ENCODE measurements around the gene TLN1.

The TLN1 gene, protein sequence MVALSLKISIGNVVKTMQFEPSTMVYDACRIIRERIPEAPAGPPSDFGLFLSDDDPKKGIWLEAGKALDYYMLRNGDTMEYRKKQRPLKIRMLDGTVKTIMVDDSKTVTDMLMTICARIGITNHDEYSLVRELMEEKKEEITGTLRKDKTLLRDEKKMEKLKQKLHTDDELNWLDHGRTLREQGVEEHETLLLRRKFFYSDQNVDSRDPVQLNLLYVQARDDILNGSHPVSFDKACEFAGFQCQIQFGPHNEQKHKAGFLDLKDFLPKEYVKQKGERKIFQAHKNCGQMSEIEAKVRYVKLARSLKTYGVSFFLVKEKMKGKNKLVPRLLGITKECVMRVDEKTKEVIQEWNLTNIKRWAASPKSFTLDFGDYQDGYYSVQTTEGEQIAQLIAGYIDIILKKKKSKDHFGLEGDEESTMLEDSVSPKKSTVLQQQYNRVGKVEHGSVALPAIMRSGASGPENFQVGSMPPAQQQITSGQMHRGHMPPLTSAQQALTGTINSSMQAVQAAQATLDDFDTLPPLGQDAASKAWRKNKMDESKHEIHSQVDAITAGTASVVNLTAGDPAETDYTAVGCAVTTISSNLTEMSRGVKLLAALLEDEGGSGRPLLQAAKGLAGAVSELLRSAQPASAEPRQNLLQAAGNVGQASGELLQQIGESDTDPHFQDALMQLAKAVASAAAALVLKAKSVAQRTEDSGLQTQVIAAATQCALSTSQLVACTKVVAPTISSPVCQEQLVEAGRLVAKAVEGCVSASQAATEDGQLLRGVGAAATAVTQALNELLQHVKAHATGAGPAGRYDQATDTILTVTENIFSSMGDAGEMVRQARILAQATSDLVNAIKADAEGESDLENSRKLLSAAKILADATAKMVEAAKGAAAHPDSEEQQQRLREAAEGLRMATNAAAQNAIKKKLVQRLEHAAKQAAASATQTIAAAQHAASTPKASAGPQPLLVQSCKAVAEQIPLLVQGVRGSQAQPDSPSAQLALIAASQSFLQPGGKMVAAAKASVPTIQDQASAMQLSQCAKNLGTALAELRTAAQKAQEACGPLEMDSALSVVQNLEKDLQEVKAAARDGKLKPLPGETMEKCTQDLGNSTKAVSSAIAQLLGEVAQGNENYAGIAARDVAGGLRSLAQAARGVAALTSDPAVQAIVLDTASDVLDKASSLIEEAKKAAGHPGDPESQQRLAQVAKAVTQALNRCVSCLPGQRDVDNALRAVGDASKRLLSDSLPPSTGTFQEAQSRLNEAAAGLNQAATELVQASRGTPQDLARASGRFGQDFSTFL (N-terminal part only)

DNA sequence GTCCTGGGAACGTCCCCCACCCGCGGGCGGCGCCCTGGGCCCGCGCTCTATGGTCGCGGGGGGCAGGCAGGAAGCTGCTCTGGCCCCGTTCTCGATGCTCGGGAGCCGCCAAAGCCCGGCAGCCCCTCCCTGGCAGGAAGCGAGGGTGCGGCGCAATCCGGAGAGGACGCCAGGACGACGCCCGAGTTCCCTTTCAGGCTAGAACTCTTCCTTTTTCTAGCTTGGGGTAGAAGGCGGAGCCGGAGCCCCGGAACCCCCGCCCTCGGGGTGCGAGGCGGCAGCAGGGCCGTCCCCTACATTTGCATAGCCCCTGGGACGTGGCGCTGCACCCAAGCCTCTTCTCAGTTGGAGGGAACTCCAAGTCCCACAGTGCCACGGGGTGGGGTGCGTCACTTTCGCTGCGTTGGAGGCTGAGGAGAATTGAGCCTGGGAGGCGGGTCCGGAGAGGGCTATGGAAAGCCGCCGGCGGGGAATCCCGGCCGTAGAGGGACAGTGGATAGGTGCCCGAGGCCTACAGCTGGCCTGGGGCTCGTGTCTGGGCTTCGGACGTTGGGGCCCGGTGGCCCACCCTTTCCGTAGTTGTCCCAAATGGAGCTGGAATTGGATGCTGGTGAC is at the start of gene TLN1, which contains the start of gene CREB3:
Gene TLN1, minus strand, starts transcription at position 11 of the 615 bp plus-strand sequence. CDS start 6,501 bp downstream, outside the sequence.
Gene CREB3, plus strand, starts transcription at position 482 of the 615 bp plus-strand sequence. Its CDS starts 107 bp downstream, at position 589.
- DNase-seq = peak; percentile 99

DNA sequence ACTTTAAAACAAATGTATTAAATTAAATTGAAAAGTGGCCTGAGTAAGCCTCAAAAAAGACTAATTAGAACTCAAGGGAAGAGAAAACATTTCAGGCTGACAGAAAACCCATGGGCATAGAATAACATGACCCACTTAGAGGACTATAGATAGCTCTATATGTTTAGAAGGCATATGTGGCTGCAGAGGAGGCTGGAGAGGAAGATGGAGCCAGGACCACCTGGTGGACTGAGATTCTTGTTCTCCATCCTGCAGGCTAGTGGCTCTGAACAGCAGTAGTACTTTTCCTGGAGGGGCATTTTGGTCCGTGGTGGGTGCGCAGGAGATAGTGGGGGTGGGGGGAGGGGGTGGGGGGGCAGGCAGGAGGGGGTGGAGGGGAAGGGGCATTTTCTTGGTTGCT is 49.1 kb upstream of the TLN1 start:
- no peak for DNase-seq

DNA sequence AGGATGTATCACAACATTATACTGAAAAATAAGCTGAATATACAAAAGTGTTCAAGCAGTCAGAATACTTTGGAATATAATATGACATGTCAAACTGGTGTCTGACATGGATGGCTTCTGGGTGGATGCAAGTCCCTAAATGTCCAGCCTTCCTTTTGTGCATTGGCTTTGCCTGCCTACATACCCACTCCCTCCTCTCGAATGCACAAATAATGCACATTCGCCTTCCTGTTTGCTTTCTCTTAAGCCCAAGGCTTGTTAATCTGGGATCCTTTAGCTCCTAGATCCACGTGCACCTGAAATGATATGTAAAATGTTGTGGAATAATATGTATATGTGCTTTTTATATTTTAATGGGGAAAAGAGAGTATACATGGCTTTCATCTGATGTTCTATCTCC is 46.5 kb upstream of the TLN1 start:
- no peak for DNase-seq

DNA sequence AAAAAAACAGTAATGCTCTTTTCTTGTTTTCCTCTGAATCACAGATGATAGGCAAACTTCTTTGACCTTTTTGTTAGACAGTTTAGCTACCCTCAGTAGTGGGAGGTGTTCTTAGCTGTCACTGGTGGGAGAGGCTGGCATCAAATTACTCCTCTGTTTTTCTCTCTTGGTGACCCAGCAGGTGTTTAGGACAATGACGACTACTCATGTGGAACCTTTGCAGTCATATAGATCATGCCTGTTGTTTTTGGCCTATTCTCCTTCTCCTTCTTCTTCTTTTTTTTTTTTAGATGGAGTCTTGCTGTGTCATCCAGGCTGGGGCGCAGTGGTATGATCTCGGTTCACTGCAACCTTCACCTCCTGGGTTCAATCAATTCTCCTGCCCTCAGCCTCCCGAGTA is 44.0 kb upstream of the TLN1 start:
- no peak for DNase-seq

DNA sequence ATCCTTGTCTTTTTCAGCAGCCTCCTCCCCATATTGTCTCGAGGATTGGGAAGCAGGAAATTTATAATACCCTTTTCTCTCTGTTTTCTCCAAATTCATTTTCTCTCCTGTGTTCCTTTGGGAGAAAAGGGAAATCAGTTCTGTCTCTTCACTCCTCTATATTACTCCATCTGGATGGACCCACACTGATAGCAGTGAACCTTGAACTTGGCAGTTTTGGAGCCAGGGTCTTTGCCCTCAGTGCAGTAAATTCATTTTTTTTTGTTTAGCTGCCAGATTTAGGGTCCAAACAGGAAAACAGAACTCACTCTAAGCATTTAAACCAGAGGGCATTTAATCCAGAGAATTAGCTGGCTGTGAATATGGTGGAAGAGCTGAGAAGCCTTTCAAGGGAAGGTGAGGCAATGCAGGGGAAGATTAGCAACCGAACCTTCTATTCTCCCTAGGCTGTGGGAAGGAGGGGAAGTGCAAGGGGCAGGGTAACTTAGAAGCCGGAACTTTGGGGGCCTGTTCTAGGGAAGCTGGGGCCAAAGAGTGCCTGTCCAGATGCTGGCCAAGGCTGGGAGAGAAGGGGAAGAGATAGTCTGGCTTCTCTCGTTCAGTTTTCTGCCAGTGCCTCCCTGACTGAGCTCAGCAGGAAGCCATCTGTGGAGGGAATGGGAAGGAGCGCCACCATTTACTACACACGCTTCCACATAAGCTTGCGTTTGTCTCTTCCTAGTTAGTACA is 43.1 kb upstream of the TLN1 start:
- no peak for DNase-seq

DNA sequence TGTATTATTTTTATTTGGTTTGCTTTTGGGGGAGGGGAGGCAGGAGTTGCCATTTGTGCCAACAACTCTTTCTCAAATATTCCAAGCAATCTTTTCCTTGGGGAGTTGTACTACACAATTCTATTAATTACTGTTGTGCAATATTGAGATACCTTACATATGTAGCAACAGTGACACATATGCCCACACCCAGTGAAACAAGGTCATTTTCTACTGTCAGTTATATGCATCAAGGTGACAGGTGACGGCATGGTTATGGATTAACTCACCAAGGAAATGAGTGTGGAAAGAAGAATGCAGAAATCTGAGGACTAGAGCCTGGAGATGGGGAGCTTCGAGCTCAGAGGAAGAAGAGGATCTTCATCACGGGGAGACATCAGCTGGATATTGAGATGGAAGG is 39.9 kb upstream of the TLN1 start:
- DNase-seq = no peak

DNA sequence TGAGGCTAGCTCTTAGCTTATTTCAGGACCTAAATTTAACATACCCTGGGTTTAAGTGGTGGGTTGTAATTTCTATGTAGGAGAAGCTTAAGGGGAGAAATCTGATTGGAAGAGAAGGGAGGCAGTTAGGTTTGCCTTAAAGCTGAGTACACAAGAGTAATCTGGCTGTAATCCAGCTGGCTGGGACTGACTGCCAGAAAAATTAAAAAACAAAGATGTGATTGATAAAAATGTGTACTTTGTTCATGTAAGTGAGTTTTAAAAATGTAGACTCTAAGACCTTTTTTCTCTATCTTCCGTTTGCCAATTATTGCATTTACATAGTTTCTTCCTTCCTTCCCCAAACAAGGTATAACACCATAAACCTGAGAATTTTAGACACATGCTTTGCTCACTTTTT is 39.5 kb upstream of the TLN1 start:
- no peak for DNase-seq

DNA sequence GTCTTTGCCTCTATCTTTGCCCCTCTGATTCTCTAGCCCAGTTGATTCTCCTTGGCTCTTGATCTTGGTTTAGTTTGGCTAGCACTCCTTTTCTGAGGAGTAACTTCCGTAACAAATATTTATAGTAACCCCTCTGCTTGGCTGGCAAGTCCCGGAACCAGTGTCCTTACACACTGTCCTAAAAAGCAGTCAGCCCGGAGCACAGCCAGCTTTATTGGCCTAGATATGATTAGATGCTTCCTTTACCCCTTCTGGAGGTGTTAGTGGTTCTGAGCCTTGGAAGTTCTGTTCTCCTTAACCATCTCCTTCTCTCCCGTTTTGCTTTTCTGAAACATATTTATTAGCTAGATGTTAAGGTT is 39.1 kb upstream of the TLN1 start:
- no peak for DNase-seq

DNA sequence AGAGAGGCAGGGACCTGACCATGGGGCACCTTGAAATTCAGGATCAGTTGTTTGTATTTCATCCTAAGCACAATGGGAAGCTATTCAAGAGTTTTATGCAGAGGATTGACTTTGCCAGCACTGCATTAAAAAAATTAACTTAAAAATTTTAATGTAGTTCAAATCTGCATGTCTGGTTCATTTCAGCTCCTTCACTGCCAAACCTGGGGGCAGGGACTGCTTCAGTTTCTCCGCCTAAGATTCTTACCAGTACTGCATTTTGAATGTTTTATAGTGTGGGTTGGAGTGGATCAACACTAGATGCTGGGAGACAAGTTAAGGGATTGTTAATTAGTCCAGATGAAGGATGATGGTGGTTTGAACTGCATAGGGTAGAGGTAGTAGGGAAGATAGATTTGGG is 37.8 kb upstream of the TLN1 start:
- no peak for DNase-seq

DNA sequence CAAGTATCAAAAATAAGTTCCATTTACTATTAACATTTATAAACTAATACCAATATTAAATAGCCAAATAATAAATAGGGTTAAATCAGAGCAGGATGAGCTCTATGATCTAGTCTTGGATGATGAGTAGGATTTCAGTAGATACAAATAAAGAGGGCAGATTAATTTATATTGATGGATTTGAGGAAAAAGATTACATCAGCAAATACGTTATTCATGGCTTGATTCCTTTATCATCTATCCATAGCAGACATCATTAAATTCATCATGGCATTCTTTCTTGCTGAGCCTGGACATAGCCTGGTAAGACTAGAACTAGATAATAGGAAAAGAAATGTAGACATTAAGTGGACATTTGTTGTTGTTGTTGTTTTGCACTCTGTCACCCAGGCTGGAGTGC is 35.5 kb upstream of the TLN1 start:
- DNase-seq = no peak

DNA sequence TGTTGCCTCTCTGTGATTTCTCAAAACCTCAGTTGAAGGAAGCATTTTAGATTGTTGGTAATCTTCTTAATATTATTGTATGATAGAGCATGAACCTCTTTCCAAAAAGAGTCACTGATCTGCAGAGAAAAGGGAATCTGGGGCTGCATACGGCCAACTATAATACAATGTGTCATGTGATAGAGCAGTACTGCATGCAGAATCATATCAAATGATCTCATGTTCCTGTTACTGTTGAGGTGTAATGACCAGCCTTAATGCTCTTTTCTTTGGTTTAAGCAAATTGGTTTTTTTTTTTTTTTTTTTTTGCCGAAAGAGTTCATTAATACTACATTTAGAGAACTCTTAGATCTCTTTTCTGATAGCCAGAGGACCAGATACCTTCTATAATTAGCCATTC is 35.0 kb upstream of the TLN1 start:
- DNase-seq = no peak

DNA sequence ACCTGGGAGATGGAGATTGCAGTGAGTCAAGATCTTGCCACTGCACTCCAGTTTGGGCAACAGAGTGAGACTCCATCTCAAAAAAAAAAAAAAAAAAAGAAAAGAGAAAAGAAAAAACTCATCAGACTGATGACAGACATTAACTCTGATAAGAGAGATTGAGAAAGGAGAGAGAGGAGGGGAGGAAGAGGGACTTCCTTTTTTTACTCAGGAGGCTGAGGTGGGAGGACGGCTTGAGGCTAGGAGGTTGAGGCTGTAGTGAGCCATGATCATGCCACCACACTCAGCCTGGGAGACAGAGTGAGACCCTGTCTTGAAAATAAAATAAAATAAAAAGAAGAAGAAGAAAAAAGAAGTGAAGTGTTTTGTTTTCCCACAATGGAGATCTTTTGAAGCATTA is 31.8 kb upstream of the TLN1 start:
- DNase-seq = no peak

DNA sequence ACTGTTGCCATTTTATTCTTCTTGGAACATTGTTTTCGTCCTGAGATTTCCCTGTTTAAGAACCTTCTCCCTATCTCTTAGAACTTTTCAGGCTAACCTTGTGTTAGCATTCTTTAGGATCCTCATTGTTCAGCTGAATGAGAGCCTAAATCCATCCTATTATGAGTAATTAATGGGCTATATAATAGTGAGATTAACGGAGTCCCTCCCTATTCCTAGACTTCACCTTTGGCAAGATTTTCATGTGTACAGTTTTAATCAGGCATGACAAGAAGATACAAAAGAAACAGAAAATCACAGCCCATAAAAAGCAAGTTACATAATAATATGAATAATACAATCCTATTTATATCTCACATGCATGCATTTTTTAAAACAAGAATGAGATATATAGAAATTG is 31.2 kb upstream of the TLN1 start:
- DNase-seq = no peak

DNA sequence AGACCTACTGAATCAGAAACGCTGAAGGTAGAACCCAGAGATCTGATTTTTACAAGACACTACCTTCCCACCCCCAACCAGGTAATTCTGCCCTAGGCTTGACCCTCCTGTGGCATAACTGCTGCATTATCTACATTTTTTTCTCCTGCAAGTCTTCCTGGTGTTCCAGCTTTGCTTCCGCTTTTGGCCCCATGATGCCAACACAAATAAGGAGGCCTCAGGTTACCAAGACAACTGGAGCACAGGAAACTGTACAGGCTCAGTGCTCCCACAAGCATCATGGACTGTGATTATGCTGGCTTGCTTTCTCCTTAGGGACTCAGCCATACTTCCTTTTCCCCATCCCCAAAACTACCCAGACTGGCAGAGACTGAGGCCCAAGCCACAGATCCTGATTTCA is 28.7 kb upstream of the TLN1 start:
- no peak for DNase-seq

DNA sequence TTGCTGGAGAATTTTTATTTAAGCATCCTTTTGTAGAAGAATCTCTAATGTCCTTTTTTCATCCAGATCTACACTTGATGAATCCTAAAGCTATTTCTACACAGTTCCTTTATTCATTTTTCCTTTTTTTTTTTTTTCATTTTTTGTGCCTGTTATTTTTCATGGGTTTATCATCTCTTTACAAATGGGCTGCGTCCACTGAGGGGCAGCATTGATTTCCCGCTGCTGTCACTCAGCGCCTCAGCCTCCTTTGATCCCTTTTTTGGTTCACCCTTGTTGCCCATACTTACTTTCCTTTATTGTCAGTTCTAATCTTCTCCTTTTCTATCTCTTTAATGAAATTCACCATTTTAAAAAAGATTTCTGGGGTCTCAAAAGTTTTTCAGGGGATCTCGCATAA is 27.8 kb upstream of the TLN1 start:
- no peak for DNase-seq

DNA sequence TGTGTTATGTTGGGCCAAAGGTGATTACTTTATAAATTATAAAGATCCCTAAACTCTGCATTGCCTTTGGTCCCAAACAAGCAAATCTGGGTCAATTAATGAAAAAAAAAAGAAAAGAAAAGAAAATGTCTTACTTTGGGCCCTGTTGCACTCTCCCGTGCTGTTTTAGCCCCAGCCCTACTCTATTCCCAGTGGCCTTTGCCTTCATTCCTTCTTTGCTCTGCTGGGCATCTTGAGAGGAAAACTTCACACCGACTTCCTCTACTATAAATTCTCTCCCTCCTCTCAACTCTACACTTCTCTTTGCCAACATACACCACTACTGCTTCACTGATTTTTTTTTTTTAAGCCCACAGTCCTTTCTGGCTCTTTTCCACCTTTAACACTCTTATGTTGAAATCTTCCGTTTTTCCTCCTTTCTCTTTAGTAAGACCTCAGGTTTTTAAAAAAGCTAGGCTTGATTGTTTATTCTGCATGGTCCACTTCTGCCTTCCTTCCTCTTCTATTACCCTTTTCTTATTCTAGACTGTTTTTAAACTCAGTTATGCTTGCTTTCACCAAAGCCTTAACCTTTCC is 26.6 kb upstream of the TLN1 start:
- DNase-seq = no peak

DNA sequence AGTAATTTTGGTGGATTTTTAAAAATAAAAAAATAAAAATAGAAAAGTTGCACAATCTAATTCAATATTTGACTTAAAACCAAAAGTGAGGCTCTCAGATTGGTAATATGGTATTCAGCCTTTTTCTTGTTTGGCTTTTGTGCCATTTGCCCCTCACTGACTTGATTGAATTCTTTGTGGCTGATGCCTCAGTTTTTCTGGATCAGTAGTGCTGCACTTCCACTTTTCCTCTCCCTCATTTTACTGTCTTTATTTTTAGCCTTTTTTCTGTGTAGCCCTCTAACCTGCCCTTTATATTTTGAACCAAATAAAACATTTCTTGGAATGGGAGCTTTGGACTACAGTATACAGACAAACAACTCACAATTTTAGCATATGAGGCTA is 25.9 kb upstream of the TLN1 start:
- DNase-seq = no peak

DNA sequence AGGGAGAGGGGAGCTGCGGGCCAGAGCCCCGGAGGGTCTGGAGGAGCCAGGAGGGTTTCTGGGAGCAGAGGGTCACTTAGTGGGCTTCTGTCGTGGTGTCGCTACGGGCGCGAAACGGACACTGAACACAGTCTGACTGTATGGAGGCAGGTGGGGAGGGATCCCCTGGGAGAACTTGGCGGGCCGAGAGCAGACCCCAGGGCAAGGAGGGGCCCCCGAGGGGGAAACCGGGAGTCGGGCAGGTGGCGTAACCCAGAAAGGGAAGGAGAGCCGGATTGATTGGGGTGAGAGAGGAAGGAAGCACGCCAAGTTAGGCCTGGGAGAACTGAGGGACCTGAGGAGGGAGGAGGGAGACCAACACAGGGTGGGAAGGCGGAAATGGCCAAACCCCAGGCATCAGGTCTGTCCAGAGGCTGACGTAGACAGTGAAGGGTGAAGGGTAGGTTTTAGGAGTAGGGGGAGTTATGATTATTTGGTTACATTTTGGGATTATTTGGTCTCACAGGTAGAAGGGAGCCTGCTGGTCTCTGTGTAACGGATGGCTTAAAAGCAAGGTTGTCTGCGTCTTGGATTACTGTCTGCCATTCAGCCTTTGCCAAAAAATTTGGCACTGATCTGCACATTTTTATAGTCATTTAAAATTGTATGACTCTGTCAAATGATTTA is 25.4 kb upstream of the TLN1 start:
- DNase-seq = peak; percentile 76

DNA sequence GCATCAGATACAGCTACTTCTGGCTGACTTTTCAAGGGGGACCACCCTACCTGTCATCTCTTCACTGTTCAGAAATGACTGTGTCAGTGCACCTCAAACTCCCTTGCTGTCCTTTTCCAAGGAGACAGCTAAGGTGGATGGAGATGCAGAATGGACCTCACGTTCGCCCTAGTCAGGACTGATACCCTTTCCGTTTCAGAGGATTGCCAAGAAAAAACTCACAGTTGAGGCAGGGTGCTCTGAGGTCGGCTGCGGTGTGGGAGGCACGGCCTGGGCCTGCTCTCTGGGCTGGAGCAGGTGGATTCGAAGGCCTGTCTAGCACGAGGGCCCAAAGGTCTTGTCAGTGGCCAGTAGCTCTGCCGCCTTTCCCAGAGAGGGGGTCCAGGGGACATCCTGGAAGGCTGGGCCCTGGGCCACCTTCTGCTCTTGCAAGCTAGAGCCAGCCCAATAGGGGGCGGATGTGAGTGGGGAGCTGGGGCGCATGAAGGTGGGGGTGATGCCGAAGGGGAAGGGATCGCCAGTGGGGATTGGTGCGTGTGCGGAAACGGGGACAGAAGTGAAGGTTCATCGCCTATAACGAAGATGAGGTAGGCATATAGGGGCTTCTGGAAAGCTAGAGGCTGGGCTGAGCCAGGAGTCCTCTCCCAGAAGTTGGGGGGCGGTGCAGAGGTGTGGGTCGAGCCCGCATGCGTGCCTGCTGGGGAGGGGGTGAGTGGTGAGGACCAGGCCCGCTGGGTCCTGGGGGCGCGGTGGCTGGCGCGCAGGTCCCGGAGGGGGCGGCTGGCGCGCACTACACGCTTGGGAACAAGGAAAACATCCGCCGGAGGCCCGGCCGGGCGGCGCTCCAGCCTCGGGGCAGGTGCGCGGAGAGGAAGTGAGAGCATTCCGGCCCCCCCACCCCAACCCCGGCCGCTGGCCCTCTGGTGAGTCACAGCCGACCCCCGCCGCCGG is 24.6 kb upstream of the TLN1 start:
- DNase-seq = peak; percentile 86

DNA sequence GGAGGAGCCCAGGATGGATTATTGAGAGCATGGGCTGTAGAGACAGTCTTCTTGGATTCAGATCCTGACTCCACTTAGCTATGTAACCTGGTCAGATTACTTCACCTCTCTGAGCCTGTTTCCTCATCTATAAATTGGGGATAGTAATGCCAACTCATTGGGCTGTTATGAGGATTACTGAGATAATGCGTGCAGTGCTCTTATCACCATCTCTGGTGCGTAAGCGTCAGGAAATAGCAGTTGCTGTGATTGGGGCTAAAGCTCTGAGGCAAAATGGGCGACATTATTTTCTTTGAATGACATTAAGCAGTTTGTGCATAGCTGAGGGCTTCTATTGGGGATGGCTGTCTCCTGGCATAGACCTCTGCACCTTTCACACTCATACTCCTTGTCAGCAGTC is 23.1 kb upstream of the TLN1 start:
- DNase-seq = no peak
